ENCODE results near the gene KCNAB1. TPM values are rescaled to one million over a fixed set of nuclear protein-coding genes. Genes with fewer than 3 reads are reported as not detected.

The KCNAB1 gene
- total RNA-seq, 2 experiments from 2014 or later = not detected

- DNase-seq = no peak
- ChIA-PET POLR2A (no interaction called here), CTCF (interaction anchor here (1.1 to 1.5 kb wide), 4 partner anchors 14 to 369 kb away, joined by 3 to 5 read pairs (median 4); partner anchors contain the start of gene SSR3)
- peaks cover 6% of the 10 kb centered on the region for H3K9me3 Mint-ChIP-seq
- no peak overlapping the region for H3K27ac Mint-ChIP-seq
- H3K4me1 Mint-ChIP-seq = peaks cover 38% of the 10 kb centered on the region
- H3K27me3 Mint-ChIP-seq = peaks cover 48% of the 10 kb centered on the region
- H3K4me3 Mint-ChIP-seq = no peak overlapping the region
- H3K36me3 Mint-ChIP-seq (ENCODE audit: low read depth) = peaks cover 14% of the 10 kb centered on the region
These were observed 399.4 kb downstream of the KCNAB1 start for GRCh38 chr3:156519758-156520162.

DNA sequence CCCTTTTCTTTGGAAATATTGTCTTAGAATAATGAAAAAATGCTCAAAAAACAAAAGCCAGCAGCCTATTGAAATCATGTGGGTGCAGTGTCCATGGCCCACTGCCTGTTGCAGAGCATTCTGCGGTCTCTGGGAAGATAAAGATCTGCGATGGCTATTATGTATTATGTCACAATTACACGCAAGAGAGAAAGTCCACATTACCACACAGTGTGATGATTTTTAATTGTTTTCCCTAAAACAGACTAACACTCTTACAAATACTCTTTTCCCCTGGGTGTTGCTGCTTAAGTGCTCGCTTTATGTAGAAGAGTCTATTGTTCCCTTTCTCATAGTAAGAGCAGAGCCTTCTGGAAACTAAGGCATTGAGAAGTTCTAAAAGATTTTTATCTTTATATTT is 402.3 kb downstream of the KCNAB1 start:
- DNase-seq = no peak
- Mint-ChIP-seq H3K4me1 (peaks cover 45% of the 10 kb centered on the region), H3K27me3 (peaks cover 34% of the 10 kb centered on the region), H3K27ac (no peak overlapping the region), H3K36me3 (ENCODE audit: low read depth) (peaks cover 16% of the 10 kb centered on the region), H3K4me3 (no peak overlapping the region), H3K9me3 (peaks cover 6% of the 10 kb centered on the region)
- POLR2A ChIA-PET = no interaction called here
- CTCF ChIA-PET = no interaction called here

GRCh38 chr3:156525808-156526207 is 405.4 kb downstream of the KCNAB1 start:
- H3K4me3 Mint-ChIP-seq = no peak overlapping the region
- no peak overlapping the region for H3K27ac Mint-ChIP-seq
- POLR2A ChIA-PET = no interaction called here
- H3K4me1 Mint-ChIP-seq = peaks cover 28% of the 10 kb centered on the region
- DNase-seq = no peak
- CTCF ChIA-PET = interaction anchor here (0.9 to 2.3 kb wide), 5 partner anchors 8 to 605 kb away, joined by 3 to 7 read pairs (median 4); no protein-coding TSS in a partner anchor
- H3K36me3 Mint-ChIP-seq (ENCODE audit: low read depth) = peaks cover 18% of the 10 kb centered on the region
- H3K9me3 Mint-ChIP-seq = peaks cover 6% of the 10 kb centered on the region
- peaks cover 25% of the 10 kb centered on the region for H3K27me3 Mint-ChIP-seq

- ChIA-PET CTCF (interaction anchor here (0.6 to 1.2 kb wide), 4 partner anchors 12 to 371 kb away, joined by 3 to 4 read pairs (median 3); no protein-coding TSS in a partner anchor), POLR2A (no interaction called here)
- H3K9me3 Mint-ChIP-seq = peaks cover 6% of the 10 kb centered on the region
- H3K4me1 Mint-ChIP-seq = peaks cover 28% of the 10 kb centered on the region
- peaks cover 20% of the 10 kb centered on the region for H3K27me3 Mint-ChIP-seq
- peaks cover 20% of the 10 kb centered on the region for H3K36me3 Mint-ChIP-seq (ENCODE audit: low read depth)
- no peak overlapping the region for H3K4me3 Mint-ChIP-seq
- H3K27ac Mint-ChIP-seq = no peak overlapping the region
- DNase-seq = no peak
These were observed 406.7 kb downstream of the KCNAB1 start for GRCh38 chr3:156527060-156527459.

DNA sequence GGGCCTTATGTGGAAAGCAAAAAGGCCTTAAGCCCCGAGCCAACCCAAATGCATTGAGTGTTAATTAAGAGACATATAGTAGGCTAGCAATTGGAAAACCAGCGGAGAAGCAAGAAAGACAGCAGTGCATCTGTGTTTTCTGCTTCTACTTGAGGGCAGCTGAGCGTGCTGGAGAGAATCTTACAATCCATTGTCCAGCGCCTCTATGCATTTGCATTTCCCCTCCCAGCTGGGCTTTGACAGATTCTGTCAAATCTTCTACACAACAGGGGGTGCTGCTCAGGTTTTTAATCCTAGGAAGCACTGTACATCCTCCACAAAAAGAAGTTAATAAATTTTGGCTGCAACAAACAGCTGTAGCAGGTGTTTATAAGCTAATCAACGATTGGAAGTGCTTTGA is 410.6 kb downstream of the KCNAB1 start:
- no peak overlapping the region for H3K4me3 Mint-ChIP-seq
- DNase-seq = no peak
- ChIA-PET POLR2A (interaction anchor here (0.6 kb wide), 1 partner anchor 699 kb away, joined by 9 read pairs; no protein-coding TSS in a partner anchor), CTCF (interaction anchor here (0.5 to 1.0 kb wide), 3 partner anchors 13 to 634 kb away, joined by 3 read pairs; no protein-coding TSS in a partner anchor)
- peaks cover 10% of the 10 kb centered on the region for H3K36me3 Mint-ChIP-seq (ENCODE audit: low read depth)
- peaks cover 6% of the 10 kb centered on the region for H3K27me3 Mint-ChIP-seq
- H3K4me1 Mint-ChIP-seq = peaks cover 7% of the 10 kb centered on the region
- H3K27ac Mint-ChIP-seq = no peak overlapping the region
- H3K9me3 Mint-ChIP-seq = no peaks in the 10 kb centered on the region

GRCh38 chr3:156532730-156533129 is 412.4 kb downstream of the KCNAB1 start:
- peaks cover 10% of the 10 kb centered on the region for H3K36me3 Mint-ChIP-seq (ENCODE audit: low read depth)
- peaks cover 7% of the 10 kb centered on the region for H3K4me1 Mint-ChIP-seq
- no peaks in the 10 kb centered on the region for H3K9me3 Mint-ChIP-seq
- POLR2A ChIA-PET = no interaction called here
- H3K4me3 Mint-ChIP-seq = no peak overlapping the region
- H3K27ac Mint-ChIP-seq = no peak overlapping the region
- no peak for DNase-seq
- CTCF ChIA-PET = interaction anchor here (1.5 kb wide), 1 partner anchor 9 kb away, joined by 3 read pairs; no protein-coding TSS in a partner anchor
- peaks cover 6% of the 10 kb centered on the region for H3K27me3 Mint-ChIP-seq

DNA sequence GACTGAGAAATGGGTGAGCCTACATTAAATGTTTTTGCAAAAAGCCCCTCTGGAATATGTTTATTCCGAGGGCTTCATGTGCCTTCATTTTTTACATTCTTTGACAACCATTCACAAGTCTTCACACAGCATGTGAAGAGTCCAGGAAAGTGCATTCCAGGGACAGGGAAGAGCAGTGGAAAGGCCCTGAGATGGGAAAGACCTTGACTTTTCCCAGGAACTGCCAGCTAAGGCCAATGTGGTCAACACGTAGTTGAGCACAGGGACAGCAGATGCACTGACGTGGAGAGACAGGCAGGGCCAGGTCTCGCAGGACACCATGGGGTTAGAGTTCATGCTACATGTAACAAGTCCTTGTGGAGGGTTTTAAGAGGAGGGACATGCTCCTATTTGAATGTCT is 412.8 kb downstream of the KCNAB1 start:
- H3K4me3 Mint-ChIP-seq = no peak overlapping the region
- peaks cover 6% of the 10 kb centered on the region for H3K27me3 Mint-ChIP-seq
- DNase-seq = no peak
- CTCF ChIA-PET = interaction anchor here (1.5 kb wide), 1 partner anchor 9 kb away, joined by 3 read pairs; no protein-coding TSS in a partner anchor
- peaks cover 7% of the 10 kb centered on the region for H3K4me1 Mint-ChIP-seq
- POLR2A ChIA-PET = no interaction called here
- no peak overlapping the region for H3K27ac Mint-ChIP-seq
- no peaks in the 10 kb centered on the region for H3K9me3 Mint-ChIP-seq
- H3K36me3 Mint-ChIP-seq (ENCODE audit: low read depth) = peaks cover 13% of the 10 kb centered on the region

DNA sequence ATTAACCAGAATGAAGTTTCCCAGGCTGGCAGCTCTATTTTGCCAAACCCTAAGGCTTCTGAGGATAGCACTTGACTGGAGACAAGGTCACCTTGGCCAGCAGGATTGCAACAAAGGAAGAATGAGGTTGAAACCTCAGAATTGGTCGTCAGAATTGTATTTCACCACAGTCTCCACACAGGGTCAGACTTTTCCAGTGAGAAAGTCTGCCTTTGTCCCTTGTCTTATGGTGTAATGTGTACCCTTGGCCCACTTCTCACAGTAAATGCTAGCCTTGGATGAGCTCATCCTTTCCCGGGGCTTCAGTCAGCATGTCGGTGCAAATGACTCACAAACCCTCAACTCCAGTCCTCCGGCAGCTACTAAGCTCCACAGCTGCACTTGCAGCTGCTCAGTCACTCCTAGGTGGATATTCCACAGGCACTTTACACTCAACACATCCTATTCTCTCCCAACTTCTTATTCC is 414.8 kb downstream of the KCNAB1 start:
- H3K4me3 Mint-ChIP-seq = no peak overlapping the region
- H3K9me3 Mint-ChIP-seq = no peaks in the 10 kb centered on the region
- CTCF ChIA-PET = interaction anchor here (0.5 to 1.4 kb wide), 5 partner anchors 10 to 546 kb away, joined by 3 to 4 read pairs (median 3); no protein-coding TSS in a partner anchor
- H3K36me3 Mint-ChIP-seq (ENCODE audit: low read depth) = peaks cover 19% of the 10 kb centered on the region
- no peak for DNase-seq
- H3K27me3 Mint-ChIP-seq = no peaks in the 10 kb centered on the region
- POLR2A ChIA-PET = no interaction called here
- peak overlapping the region; percentile 9 for H3K27ac Mint-ChIP-seq
- H3K4me1 Mint-ChIP-seq = peaks cover 7% of the 10 kb centered on the region

DNA sequence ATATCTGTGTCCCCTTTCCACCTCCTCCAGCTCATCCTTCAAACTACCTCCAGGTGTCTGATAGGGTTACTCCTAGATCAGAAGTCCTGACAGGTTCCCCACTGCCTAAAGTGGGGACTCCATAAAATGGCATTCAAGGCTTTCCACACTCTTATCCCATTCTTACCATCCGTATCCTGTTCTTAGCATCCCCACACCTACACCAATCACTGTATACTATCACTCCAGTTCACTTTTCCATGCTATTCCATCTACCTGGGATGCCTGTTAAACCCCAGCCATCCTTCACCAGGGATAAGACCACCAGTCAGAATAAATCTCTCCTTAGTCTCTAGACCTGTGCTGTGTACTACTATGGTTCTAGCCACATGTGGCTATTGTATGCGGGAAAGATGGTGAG is 415.4 kb downstream of the KCNAB1 start:
- peaks cover 22% of the 10 kb centered on the region for H3K36me3 Mint-ChIP-seq (ENCODE audit: low read depth)
- ChIA-PET CTCF (interaction anchor here (0.6 to 1.4 kb wide), 4 partner anchors 11 to 546 kb away, joined by 3 to 4 read pairs (median 3); no protein-coding TSS in a partner anchor), POLR2A (no interaction called here)
- DNase-seq = no peak
- no peak overlapping the region for H3K4me3 Mint-ChIP-seq
- peak overlapping the region; percentile 9 for H3K27ac Mint-ChIP-seq
- H3K4me1 Mint-ChIP-seq = peaks cover 7% of the 10 kb centered on the region
- H3K27me3 Mint-ChIP-seq = no peaks in the 10 kb centered on the region
- no peaks in the 10 kb centered on the region for H3K9me3 Mint-ChIP-seq

DNA sequence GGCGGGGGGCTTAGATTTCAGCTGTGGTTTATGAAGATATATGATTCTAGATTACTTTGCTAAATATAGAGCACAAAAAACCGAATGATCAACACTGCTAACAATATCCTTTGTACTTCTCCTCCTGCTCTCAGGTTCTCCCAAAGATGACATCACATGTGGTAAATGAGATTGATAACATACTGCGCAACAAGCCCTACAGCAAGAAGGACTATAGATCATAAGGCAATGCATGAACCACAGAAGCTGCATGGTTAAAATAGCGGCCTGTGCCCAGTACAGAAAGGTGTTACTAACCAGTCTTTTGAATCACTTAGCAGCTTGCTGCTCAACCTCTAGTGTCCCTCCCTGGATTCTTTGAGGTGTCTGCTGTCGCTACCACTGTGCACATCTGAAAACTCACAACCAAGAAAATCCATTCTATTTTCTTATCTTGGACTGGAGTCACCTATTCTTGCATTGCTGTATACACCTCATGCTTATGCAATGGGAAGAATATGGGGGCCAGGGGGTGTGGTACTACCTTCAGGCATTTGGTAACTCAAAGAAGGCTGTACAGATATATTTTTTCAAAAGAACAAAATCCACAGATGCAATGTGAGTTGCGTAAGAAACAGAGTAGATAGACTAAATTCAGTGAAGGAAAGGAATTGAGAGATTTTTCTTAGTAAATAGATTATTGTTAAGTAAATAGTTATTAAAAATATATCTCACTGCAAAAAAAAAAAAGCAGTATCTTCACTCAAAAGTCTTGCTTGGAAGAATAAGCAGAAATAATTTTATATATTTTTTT is 416.3 kb downstream of the KCNAB1 start:
- CTCF ChIA-PET = interaction anchor here (1.4 kb wide), 1 partner anchor 545 kb away, joined by 3 read pairs; no protein-coding TSS in a partner anchor
- POLR2A ChIA-PET = no interaction called here
- Mint-ChIP-seq H3K36me3 (ENCODE audit: low read depth) (peaks cover 22% of the 10 kb centered on the region), H3K4me3 (no peak overlapping the region), H3K4me1 (peaks cover 7% of the 10 kb centered on the region), H3K27me3 (no peaks in the 10 kb centered on the region), H3K27ac (no peak overlapping the region), H3K9me3 (no peaks in the 10 kb centered on the region)
- no peak for DNase-seq

DNA sequence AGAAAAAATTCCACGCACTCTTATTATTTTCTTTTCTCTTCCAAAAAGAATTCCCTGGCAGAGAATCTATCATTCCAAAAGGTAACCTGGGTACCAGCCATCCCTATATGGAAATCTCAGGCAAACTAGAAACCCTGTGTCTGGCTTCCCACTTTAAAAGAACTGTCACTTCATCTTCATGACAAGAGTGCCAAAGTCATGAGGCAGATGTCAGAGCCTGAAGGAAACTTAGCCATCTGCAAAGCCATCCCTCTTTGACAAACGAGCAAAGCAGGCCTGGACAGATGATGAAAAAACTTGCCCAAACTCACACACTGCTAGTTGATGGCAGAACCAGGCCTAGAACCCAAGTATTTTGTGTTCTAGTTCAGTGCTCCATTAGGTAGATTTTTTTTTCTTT is 418.7 kb downstream of the KCNAB1 start:
- POLR2A ChIA-PET = no interaction called here
- no peak overlapping the region for H3K4me3 Mint-ChIP-seq

DNA sequence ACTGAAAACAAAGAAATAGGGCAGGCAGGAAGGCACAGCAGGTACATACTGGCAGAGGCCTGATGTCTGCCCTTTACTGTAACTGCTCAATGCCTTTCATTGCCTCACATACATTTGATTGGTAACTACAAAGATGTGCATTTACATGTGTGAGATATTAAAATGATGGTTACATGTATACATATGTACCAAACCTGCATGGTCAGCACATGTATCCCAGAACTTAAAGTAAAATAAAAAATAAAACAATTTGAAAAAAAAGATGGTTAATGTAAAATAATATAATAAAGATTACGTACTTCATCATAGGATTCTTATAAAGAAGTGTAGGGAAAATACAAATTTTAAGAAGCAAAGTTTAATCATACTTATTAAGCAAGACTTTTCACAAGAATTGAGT is 419.4 kb downstream of the KCNAB1 start:
- POLR2A ChIA-PET = no interaction called here
- Mint-ChIP-seq H3K4me3 (no peak overlapping the region), H3K27ac (no peak overlapping the region), H3K4me1 (peaks cover 15% of the 10 kb centered on the region), H3K27me3 (no peaks in the 10 kb centered on the region), H3K36me3 (ENCODE audit: low read depth) (peaks cover 31% of the 10 kb centered on the region), H3K9me3 (no peaks in the 10 kb centered on the region)
- CTCF ChIA-PET = interaction anchor here (1.1 kb wide), 1 partner anchor 13 kb away, joined by 3 read pairs; no protein-coding TSS in a partner anchor
- DNase-seq = no peak

More for the DNA sequence above, 418.7 kb downstream of the KCNAB1 start:
- DNase-seq = no peak
- Mint-ChIP-seq H3K9me3 (no peaks in the 10 kb centered on the region), H3K36me3 (ENCODE audit: low read depth) (peaks cover 27% of the 10 kb centered on the region), H3K27me3 (no peaks in the 10 kb centered on the region), H3K27ac (no peak overlapping the region), H3K4me1 (peaks cover 8% of the 10 kb centered on the region)
- CTCF ChIA-PET = interaction anchor here (1.1 kb wide), 1 partner anchor 12 kb away, joined by 3 read pairs; no protein-coding TSS in a partner anchor

All from activated CD4-positive, alpha-beta T cell treated with anti-CD3 and anti-CD28 coated beads, Interleukin-2, amount 10 ng/mL, durations not matched to agents 7 days and 5 days (primary cell).